Endothelial cell of umbilical vein (primary cell): Measurements from ENCODE around the gene NDUFA12. TPM values are rescaled to one million over a fixed set of nuclear protein-coding genes. Genes with fewer than 3 reads are reported as not detected.

Experiments used
- BruUV-seq: library from RNA; stranded (reverse); fragments of 400-500 nt; replicated peaks from 2 replicates; lab custom pipeline; 2021; lab: Mats Ljungman, UMichigan
- CTCF ChIA-PET: fragments of 300-600, 350-600 bp; sonication (Branson Sonifier 250); formaldehyde crosslinking; loops from one replicate; lab custom pipeline; 2021; ENCODE audit warnings: antibody characterized with exemption, inconsistent platforms; lab: Charles Lee
- POLR2A ChIA-PET: fragments of 300-600, 350-600 bp; sonication (Branson Sonifier 250); formaldehyde crosslinking; loops from one replicate; lab custom pipeline; 2021; ENCODE audit warnings: antibody characterized with exemption, inconsistent platforms; lab: Charles Lee
- DNase-seq: peaks from one replicate; pipeline ENCODE4 v3.0.0-alpha.2; 2011; ENCODE audit warnings: low read depth, low spot score
- FAIRE-seq: peaks from 2 replicates; lab custom pipeline; 2011; peaks lifted over from hg19 to GRCh38; lab: Jason Lieb, UNC
- H2AFZ ChIP-seq: 2 replicates; pipeline ENCODE4 v1.6.0; 2012; ENCODE audit warnings: low read depth, low read length, control low read depth, inconsistent platforms
- H3K27ac ChIP-seq: 2 replicates; pipeline ENCODE4 v1.5.1; 2011; ENCODE audit warnings: low read depth, mild to moderate bottlenecking, control low read depth, low read length, moderate library complexity; ENCODE audit not compliant: insufficient read depth
- H3K27me3 ChIP-seq, 2 experiments: 2 replicates each; pipeline versions ENCODE4 v1.6.0 to v1.6.1; 2011; ENCODE audit warnings: low read length in 2 of 2, mixed read lengths in 1 of 2; ENCODE audit not compliant: control insufficient read depth in 2 of 2, insufficient read depth in 2 of 2
- H3K36me3 ChIP-seq, 2 experiments: 2 replicates in 1 of 2; 3 replicates in 1 of 2; pipeline ENCODE4 v1.5.1; 2011; ENCODE audit warnings: low read length in 2 of 2, mild to moderate bottlenecking in 1 of 2, moderate library complexity in 1 of 2; ENCODE audit not compliant: control insufficient read depth in 2 of 2, insufficient read depth in 2 of 2; ENCODE audit errors: extremely low read depth in 1 of 2
- H3K4me1 ChIP-seq: 3 replicates; pipeline ENCODE4 v1.5.1; 2011; ENCODE audit warnings: mild to moderate bottlenecking, low read length; ENCODE audit not compliant: control insufficient read depth, insufficient read depth; ENCODE audit errors: extremely low read depth
- H3K4me2 ChIP-seq: 2 replicates; pipeline ENCODE4 v1.6.1; 2011; ENCODE audit warnings: low read length, control low read depth, mixed read lengths; ENCODE audit not compliant: insufficient read depth
- H3K4me3 ChIP-seq, 3 experiments: fragments of 200-600 bp in 1 of 3; sonication (generic), shearing (Covaris generic) in 1 of 3; replicated peaks in 1 of 3; 2 replicates each; pipeline ENCODE4 v1.5.1; 2011 to 2016; ENCODE audit warnings: control low read depth in 3 of 3, low read length in 3 of 3, mild to moderate bottlenecking in 2 of 3, inconsistent platforms in 1 of 3, low read depth in 1 of 3, moderate library complexity in 1 of 3; ENCODE audit not compliant: insufficient read depth in 1 of 3
- H3K79me2 ChIP-seq: 2 replicates; pipeline ENCODE4 v1.6.0; 2012; ENCODE audit warnings: low read length, inconsistent platforms; ENCODE audit not compliant: control insufficient read depth, insufficient read depth
- H3K9ac ChIP-seq: replicated peaks from 2 replicates; pipeline ENCODE3; 2011; ENCODE audit warnings: low read length, control low read depth; ENCODE audit not compliant: insufficient read depth; ENCODE audit errors: extremely low read depth
- H3K9me1 ChIP-seq: replicated peaks from 3 replicates; pipeline ENCODE4 v1.6.0; 2011; ENCODE audit warnings: mild to moderate bottlenecking, low read length; ENCODE audit not compliant: control insufficient read depth, insufficient read depth; ENCODE audit errors: extremely low read depth
- H3K9me3 ChIP-seq: replicated peaks from 2 replicates; pipeline ENCODE4 v1.5.1; 2012; ENCODE audit warnings: low read length, inconsistent platforms; ENCODE audit not compliant: control insufficient read depth, insufficient read depth
- H4K20me1 ChIP-seq: replicated peaks from 2 replicates; pipeline ENCODE3; 2011; ENCODE audit warnings: mild to moderate bottlenecking, low read length; ENCODE audit not compliant: control insufficient read depth, insufficient read depth; ENCODE audit errors: extremely low read depth
- CTCF ChIP-seq, 2 donors: IDR thresholded peaks; 1 replicate in 1 of 2; 2 replicates in 1 of 2; pipeline ENCODE4 v1.5.1; 2011; ENCODE audit warnings: low read length in 2 of 2, mild to moderate bottlenecking in 2 of 2, moderate library complexity in 2 of 2, control low read depth in 1 of 2, inconsistent platforms in 1 of 2, low read depth in 1 of 2; ENCODE audit not compliant: insufficient read depth in 1 of 2; ENCODE audit errors: extremely low read depth in 1 of 2
- EZH2 ChIP-seq: IDR thresholded peaks from 2 replicates; pipeline ENCODE4 v1.6.1; 2012; ENCODE audit warnings: borderline replicate concordance, low read depth, mild to moderate bottlenecking, moderate library complexity, low read length, inconsistent platforms; ENCODE audit not compliant: severe bottlenecking
- FOS ChIP-seq: IDR thresholded peaks from 2 replicates; pipeline ENCODE4 v1.6.1; 2011; ENCODE audit warnings: mild to moderate bottlenecking, low read length, moderate library complexity, borderline replicate concordance; ENCODE audit not compliant: insufficient read depth
- GATA2 ChIP-seq: IDR thresholded peaks from 2 replicates; pipeline ENCODE4 v1.7.0; 2011; ENCODE audit warnings: low read depth, mild to moderate bottlenecking, moderate library complexity, mixed read lengths, low read length; ENCODE audit not compliant: insufficient read length, insufficient read depth
- JUN ChIP-seq: IDR thresholded peaks from 2 replicates; pipeline ENCODE4 v1.6.1; 2011; ENCODE audit warnings: borderline replicate concordance, low read depth; ENCODE audit not compliant: insufficient read length, insufficient read depth
- MYC ChIP-seq: IDR thresholded peaks from one replicate; pipeline ENCODE4 v1.6.1; 2011; ENCODE audit warnings: mild to moderate bottlenecking, low read depth, low read length
- POLR2A ChIP-seq: IDR thresholded peaks from 2 replicates; pipeline ENCODE4 v1.6.1; 2012; ENCODE audit warnings: low read depth, mild to moderate bottlenecking, control low read depth, low read length
- POLR2AphosphoS5 ChIP-seq: IDR thresholded peaks from 2 replicates; pipeline ENCODE4 v1.6.1; 2012; ENCODE audit warnings: low read depth, mild to moderate bottlenecking, control low read depth, low read length, moderate library complexity; ENCODE audit not compliant: insufficient read depth
- dilution Hi-C: fragments of 300-500 bp; cut with MboI; formaldehyde crosslinking; loops from one replicate; pipeline ENCODE4 v1.15.0; 2019; ENCODE audit warnings: low sequenced_read_pairs; ENCODE audit not compliant: extremely low pct_ligation_motif_present
- intact Hi-C: fragments of 100-400 bp; cut with micrococcal nuclease; formaldehyde crosslinking; loops from one replicate; pipeline ENCODE4 v1.10.0; 2022
- polyA plus RNA-seq, 4 experiments: library from polyadenylated mRNA; depleted of rRNA in 3 of 4; stranded (reverse) in 3 of 4; unstranded in 1 of 4; fragments of >200 nt; gene quantifications; 2 replicates each; pipeline versions ENCODE4 v1.2.1 to v1.2.3, GENCODE V29; 2011 to 2012; ENCODE audit warnings: missing spikeins in 1 of 4
- total RNA-seq: library from RNA; stranded (reverse); gene quantifications from 2 replicates; pipeline ENCODE4 v1.2.3, GENCODE V29; 2021
- TF ChIP-seq, protein P1 (sequence below): IDR thresholded peaks from 2 replicates; pipeline ENCODE4 v1.6.1; 2011; ENCODE audit not compliant: insufficient read depth, insufficient read length

Gene NDUFA12
- total and polyA plus RNA-seq, 2 donors (not counting 3 experiments of a cell fraction or from before 2014, with no cell fraction given) = 126 to 184 TPM

GRCh38 chr12:94948232-94948810 is 55.2 kb downstream of the NDUFA12 start:
- Histone ChIP-seq H3K27me3 (peaks cover 0 to 3% of the 10 kb centered on the region in 2 experiments), H3K9me3 (no peaks in the 10 kb centered on the region), H3K9ac (no peak overlapping the region), H3K79me2 (no peaks in the 10 kb centered on the region), H3K4me2 (no peak overlapping the region), H3K9me1 (no peaks in the 10 kb centered on the region), H3K27ac (no peak overlapping the region), H3K4me3 (no peak overlapping the region), H3K4me1 (peaks cover 2% of the 10 kb centered on the region), H4K20me1 (no peaks in the 10 kb centered on the region), H2AFZ (no peak overlapping the region), H3K36me3 (no peaks in the 10 kb centered on the region)
- dilution Hi-C loops = no loop called here
- intact Hi-C loops = no loop called here
- DNase-seq (no peak), FAIRE-seq (no peak)
- TF ChIP-seq CTCF (IDR thresholded peaks at IDR 0.05; ENCODE audit: extremely low read depth in 1 of 2, insufficient read depth in 1 of 2, low read depth in 1 of 2, low read length in 2 of 2) (no peak), MYC (no peak), JUN (no peak), POLR2A (no peak), GATA2 (no peak), POLR2AphosphoS5 (no peak), FOS (no peak), EZH2 (no peak)
- TF ChIP-seq, protein P1, sequence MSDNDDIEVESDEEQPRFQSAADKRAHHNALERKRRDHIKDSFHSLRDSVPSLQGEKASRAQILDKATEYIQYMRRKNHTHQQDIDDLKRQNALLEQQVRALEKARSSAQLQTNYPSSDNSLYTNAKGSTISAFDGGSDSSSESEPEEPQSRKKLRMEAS = no peak
- ChIA-PET CTCF (no interaction called here), POLR2A (no interaction called here)
- BruUV-seq = no TSS peak
